Activated CD4-positive, alpha-beta T cell treated with anti-CD3 and anti-CD28 coated beads for 48 hours (primary cell): ENCODE measurements around the gene ICAM1.

Experiments used
- DNase-seq: peaks from one replicate; pipeline ENCODE4 v3.0.0-alpha.2; 2020

The ICAM1 gene

DNA sequence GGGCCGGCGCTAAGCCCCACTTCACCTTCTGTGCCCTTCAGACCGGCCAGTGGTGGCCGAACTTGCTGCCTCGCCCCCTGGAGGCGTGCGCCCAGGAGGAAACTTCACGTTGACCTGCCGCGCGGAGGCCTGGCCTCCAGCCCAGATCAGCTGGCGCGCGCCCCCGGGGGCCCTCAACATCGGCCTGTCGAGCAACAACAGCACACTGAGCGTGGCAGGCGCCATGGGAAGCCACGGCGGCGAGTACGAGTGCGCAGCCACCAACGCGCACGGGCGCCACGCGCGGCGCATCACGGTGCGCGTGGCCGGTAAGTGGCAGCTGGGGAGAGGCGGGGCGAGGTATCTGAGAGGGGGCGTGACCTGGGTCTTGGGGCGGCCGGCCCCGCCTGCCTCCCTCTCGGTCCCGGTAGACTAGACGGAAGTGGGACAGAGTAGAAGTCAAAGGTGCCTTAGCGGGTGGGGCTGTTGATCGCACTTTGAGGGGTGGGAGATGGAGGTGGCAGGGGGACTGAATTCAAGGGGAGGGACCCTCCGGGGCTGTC, 24.5 kb downstream of the ICAM1 start:
- DNase-seq = peak; percentile 66

GRCh38 chr19:10295847-10296591, 25.1 kb downstream of the ICAM1 start:
- DNase-seq = no peak

DNA sequence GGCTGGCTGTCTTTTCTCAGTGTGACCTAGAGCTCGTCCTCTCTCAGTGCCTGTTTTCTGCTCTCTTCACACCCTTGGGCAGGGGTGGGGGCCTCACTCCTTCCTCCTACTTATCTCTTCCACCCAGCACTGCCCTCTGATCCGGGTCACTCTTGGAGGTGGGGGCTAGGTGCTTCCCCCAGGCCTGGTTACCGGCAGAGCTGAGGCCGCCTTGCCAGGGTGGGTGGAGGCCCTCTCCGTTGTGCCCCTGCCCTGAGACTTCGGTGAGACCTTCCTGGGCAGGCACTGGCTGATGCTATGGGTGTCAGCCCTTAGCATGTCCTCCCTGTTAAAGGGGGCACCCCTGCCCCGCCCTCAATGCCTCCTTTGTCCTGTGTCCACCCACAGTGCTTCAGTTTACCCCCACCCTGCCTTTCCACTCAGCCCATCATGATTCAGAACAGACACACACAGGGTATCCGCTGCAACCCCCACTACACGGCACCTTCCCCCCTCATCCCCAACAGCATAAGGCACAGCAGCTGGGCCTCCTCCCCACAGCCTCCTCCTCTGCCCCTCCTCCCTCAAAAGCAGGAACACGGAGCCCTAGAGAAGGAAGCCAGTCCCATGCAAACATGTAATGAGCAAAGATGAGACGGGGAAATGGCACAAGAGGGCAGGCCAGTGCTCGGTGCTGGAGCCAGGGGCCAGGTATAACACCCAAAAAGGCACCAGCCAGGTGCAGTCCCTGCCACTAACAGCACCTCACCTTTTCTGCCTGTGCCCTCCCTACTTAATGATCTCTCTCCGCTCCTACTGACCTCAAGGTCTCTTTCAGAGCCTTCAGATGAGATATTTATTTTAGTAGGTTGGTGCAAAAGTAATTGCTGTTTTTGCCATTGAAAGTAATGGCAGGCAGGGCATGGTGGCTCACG, 28.9 kb downstream of the ICAM1 start:
- no peak for DNase-seq

DNA sequence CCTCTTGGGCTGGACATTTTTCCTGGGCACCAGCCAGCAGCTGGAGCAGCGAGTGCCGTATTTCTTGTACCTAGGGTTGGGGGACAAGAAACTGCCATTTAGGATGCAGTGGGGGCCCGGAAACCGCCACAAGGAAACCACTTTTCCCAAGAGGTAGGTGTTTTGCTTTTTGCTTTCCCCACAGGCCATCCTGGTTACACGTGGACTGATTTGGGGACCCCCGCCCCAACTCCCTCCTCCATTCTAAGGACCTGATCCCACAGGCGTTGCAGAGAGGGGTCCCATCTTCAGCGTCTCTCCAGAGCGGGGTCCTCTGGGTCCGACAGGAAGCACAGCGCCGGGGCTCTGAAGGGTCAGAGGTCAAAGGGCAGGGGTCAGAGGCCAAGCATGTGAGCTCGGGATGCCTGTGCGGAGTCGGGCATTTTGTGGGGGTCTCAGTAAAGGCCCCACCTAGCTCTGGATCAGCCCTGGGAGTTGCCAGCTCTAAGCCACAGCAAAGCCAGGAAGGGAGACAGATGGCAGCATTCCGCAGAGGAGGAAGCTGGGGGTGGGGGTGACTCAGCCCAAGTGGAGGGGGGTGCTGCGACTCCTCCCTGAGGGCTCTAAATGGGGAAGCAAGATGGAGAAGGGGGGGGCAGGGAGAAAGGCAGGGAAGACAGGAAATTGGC, 34.4 kb downstream of the ICAM1 start:
- no peak for DNase-seq

DNA sequence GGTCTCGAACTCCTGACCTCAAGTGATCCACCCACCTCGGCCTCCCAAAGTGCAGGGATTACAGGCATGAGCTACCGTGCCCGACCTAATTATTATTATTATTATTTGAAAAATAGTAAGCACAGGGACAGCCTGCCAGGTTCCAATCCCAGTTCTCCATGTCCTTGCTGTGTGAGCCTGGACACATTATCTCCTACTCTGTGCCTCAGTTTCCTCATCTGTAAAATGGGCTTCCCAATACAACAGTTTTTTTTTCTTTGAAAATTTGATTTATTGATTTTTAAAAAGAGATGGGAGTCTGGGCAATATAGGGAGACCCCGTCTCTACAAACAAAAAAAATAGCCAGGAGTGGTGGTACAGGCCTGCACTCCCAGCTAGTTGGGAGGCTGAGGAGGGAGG, 35.4 kb downstream of the ICAM1 start:
- no peak for DNase-seq

DNA sequence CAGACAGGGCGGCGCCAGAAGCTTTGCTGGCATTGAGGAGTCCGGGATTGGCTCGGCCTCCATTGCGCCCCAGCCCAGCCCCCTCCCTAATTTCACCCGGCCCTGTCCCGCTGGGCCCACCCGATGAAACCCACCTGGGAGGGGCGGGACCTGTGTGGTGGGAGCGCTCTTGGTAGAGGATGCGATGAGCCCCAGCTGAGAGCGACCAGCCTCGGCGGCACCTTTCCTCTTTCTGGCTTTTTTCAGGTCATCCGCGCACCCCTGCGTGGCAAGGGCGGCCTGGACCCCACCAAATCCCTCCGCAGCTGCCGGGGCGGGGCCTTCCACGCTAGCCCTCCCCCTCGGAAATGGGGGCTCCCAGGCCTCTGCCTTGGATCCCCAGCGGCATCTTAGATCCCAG, 38.5 kb downstream of the ICAM1 start, which contains the start of gene ZGLP1:
ZGLP1 (minus strand) TSS at position 393 of the 400 bp plus-strand sequence.
- DNase-seq = no peak

GRCh38 chr19:10315335-10316214, 44.7 kb downstream of the ICAM1 start, which contains the start of gene FDX2:
Gene FDX2, minus strand, starts transcription at chr19:10316015. Its CDS starts 19 bp downstream, at chr19:10315996.
- DNase-seq = peak; percentile 94

DNA sequence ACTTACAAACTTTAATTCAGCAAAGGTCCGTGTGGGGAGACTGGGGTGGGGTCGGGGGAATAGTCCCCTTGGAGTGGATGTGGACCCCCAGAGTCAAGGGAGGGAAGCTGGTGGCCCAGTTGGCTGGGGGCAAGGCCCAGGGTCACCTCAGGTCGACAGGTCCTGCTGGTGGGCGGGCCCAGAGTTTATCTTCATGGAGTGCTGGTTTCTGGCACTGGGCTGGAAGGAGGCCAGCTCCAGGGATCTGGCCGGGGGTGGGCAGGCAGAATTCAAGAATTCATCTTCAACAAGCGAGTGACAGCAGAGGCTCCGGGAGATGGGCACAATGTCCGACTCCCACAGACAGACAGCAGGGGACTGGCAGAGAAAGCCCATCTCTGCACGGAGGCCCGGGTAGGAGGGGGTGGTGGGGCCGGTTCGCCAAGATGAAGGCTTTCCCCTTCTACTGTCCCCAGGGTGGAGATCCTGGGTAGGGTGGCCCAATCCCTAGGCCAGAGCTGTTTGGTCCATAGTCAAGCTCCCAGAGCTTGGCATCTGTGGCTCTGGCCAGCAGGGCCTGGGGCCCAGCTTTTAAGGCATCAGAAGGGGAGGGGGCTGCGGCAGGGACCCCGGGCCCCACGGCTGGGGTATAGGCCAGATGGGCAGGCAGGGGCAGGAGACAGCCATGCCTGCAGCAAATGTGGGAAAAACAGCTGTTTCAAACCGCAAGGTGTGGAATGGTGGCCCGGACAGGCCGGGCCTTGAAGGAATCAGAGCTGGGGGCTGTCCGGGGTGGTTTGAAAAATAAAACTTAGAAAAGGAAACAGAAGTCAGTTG, 45.5 kb downstream of the ICAM1 start:
- DNase-seq = no peak

- DNase-seq = no peak
Observed at GRCh38 chr19:10317045-10317856, 46.3 kb downstream of the ICAM1 start.

DNA sequence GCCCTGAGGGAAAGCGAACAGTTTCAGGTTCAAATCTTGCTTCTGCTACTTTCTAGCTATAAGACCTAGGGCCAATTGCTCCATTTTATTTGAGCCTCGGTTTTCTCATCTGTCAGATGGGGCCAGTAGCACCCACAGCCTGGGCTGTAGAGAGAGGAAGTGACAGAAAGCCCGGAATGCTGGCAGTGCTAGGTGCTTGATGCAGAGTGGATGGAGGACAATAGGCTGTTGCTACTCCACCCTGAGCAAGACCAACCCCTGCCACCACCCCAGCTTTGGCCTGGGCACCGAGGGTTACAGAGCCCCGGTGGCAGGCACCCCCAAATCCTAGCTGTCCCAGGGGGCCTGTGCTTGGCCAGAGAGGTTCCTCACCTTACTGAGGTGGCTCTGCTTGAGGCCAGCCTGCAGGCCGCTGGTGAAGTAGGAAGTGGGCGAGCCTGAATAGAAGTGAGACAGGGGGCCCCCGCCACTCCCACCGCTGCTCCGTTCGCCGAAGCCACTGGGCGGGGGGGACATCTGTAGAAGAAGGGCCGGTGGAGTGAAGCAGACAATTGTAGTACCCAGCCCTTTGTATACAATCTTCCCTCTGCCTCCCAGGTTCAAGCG, 47.0 kb downstream of the ICAM1 start:
- DNase-seq = no peak

DNA sequence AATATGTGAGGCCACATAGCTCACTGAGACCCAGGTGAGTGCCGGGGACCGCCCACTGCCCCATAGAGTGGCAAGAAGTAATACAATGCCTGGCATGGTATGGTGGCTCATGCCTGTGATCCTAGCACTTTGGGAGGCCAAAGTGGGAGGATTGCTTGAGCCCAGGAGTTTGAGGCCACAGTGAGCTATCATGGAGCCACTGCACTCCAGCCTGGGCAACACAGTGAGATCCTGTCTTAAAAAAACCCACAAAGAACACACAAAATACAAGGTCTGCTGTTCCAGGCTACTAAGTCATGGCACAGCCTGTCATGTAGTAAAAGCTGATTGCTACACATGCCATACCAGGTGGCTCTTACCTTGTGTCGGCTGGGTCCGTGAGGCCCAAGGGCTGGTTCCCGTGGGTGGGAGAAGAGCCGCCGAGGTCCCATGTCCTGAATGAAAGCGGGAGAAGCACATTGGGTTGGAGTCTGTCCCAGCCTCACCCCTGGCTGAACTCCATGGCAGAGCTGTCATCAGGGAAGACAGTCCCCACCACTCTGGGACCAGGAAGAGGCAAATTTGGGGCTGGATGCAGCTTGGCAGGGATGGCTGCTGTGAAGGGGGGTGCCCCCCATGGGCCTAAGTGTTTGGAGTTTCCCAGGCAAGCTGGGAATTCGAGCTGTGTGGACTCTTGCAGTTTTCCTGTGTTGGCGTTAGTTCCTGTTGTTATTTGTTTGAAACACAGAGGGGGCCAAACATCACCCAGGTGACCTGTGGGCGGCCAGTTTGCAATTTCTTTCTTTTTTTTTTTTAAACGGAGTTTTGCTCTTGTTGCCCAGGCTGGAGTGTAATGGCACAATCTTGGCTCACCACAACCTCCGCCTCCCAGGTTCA, 48.1 kb downstream of the ICAM1 start:
- no peak for DNase-seq

DNA sequence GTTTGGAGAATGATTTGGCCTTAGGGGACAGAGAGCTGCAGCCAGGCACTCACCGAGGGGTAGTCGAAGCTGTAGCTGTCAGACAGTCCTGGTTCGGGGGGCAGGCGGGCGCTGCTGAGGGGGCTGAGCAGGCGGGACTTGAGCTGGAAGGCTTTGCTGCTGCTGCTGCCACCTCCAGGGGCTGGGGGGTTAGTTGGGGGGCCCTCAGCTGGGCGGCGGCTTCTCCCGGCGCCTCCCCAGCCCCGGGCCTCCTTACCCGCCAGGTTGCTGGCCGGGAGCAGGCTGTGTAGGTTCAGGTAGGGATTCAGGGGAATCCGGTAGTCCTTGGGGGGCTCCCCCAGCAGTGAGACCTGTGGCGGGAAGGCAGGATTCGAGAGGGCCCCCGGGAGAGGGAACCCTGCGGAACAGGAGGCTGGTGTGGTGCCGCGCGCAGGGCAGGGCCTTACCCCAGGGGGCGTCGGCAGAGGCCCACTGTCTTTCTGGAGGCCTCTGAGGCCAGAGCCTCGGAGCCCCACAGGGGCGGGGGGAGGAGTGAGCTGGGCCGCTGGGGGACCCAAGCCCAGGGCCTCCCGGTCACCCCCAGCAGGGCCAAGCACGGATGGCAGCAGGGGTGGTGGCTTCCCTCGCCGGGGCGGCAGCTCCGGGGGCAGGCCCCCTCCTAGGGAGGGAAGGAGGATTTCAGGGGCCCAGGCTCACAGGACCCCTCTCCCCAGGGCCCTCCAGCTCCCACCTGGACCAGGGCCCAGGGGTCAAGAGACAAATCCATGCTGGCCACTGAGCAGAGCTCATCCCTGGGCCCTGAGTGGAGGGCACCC, 49.9 kb downstream of the ICAM1 start:
- DNase-seq = no peak

GRCh38 chr19:10321417-10321797, 50.5 kb downstream of the ICAM1 start:
- no peak for DNase-seq

- DNase-seq = no peak
Observed at GRCh38 chr19:10321874-10322835, 51.2 kb downstream of the ICAM1 start.

GRCh38 chr19:10325732-10326131, 54.8 kb downstream of the ICAM1 start:
- no peak for DNase-seq

DNA sequence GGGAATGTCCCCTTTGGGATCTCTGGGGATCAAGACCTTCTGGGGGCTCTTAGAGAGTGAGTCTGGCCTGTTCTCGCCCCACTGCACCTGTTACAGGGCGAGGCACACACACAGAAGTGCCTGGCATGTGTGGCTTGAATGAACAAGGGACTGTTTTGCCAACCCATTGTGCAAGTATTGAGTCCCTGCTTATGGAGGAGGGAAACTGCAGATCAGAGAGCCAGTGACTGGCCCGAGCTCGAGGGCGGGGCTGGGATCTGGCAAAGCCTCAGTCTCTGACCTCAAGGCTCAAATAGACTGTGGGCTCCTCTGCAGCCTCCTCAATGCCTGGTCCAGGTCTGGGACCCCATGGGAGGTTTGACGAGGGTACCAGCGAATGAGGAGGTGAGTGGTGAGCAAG, 56.9 kb downstream of the ICAM1 start:
- DNase-seq = no peak
